HepG2 (cell line): ENCODE measurements around the gene ZFAND2A. TPM values are rescaled to one million over a fixed set of nuclear protein-coding genes. Genes with fewer than 3 reads are reported as not detected.
A peak's percentile ranks its signal among the peaks of the same experiment; 100 is the strongest.

Experiments
- ASH2L ChIP-seq: fragments of 300-600, 200-600 bp; sonication (generic); IDR thresholded peaks from 2 replicates; pipeline ENCODE4 v1.7.0; 2017; ENCODE audit warnings: low read depth, mild to moderate bottlenecking, moderate library complexity, mixed read lengths, low read length; ENCODE audit not compliant: insufficient read length
- ATF1 ChIP-seq: IDR thresholded peaks from 2 replicates; pipeline ENCODE4 v1.6.1; 2016; ENCODE audit warnings: mild to moderate bottlenecking, control low read depth
- CBX2 ChIP-seq, 2 experiments: fragments of 200-600 bp in 1 of 2; sonication (generic); formaldehyde crosslinking in 1 of 2; IDR thresholded peaks; 2 replicates each; pipeline versions ENCODE4 v1.7.0 to v1.8.1; 2018 to 2022; ENCODE audit warnings: low read depth in 2 of 2, low read length in 1 of 2, mild to moderate bottlenecking in 1 of 2, missing genetic modification reagents in 1 of 2
- ELF1 ChIP-seq: sonication (generic); formaldehyde crosslinking; IDR thresholded peaks from 2 replicates; pipeline ENCODE4 v1.4.0; 2020; ENCODE audit warnings: missing genetic modification reagents
- FIP1L1 ChIP-seq: fragments of 200-400 bp; formaldehyde crosslinking; IDR thresholded peaks from 2 replicates; pipeline ENCODE4 v1.6.1; 2018; ENCODE audit warnings: low read depth, mild to moderate bottlenecking, low read length, moderate library complexity, borderline replicate concordance; ENCODE audit not compliant: insufficient read depth
- HIVEP1 ChIP-seq: sonication (generic); formaldehyde crosslinking; IDR thresholded peaks from 2 replicates; pipeline ENCODE4 v1.4.0; 2020; ENCODE audit warnings: mild to moderate bottlenecking, missing genetic modification reagents
- MAF1 ChIP-seq: sonication (generic); formaldehyde crosslinking; IDR thresholded peaks from 2 replicates; pipeline ENCODE4 v1.5.0; 2020; ENCODE audit warnings: missing genetic modification reagents, borderline replicate concordance
- MED1 ChIP-seq: sonication (generic); formaldehyde crosslinking; IDR thresholded peaks from 2 replicates; pipeline ENCODE4 v1.4.0; 2020; ENCODE audit warnings: missing genetic modification reagents
- MIER3 ChIP-seq: IDR thresholded peaks from 2 replicates; pipeline ENCODE4 v1.6.1; 2016; ENCODE audit warnings: missing compliant biosample characterization, borderline replicate concordance
- NFYB ChIP-seq: sonication (generic); formaldehyde crosslinking; IDR thresholded peaks from 2 replicates; pipeline ENCODE4 v1.4.0; 2020; ENCODE audit warnings: missing genetic modification reagents
- NR2F6 ChIP-seq, 2 experiments: IDR thresholded peaks; 2 replicates each; pipeline ENCODE4 v1.6.1; 2016; ENCODE audit warnings: antibody characterized with exemption in 1 of 2, mild to moderate bottlenecking in 1 of 2
- PHB2 ChIP-seq: fragments of 450-650 bp; IDR thresholded peaks from 2 replicates; pipeline ENCODE4 v1.6.1; 2018; ENCODE audit not compliant: partially characterized antibody
- SAP130 ChIP-seq: IDR thresholded peaks from 2 replicates; pipeline ENCODE4 v1.6.1; 2016; ENCODE audit warnings: low read depth
- SATB2 ChIP-seq: sonication (generic); formaldehyde crosslinking; IDR thresholded peaks from 2 replicates; pipeline ENCODE4 v1.5.0; 2020; ENCODE audit warnings: missing genetic modification reagents
- SOX6 ChIP-seq, 2 experiments: fragments of 450-650 bp in 1 of 2; sonication (generic) in 1 of 2; formaldehyde crosslinking in 1 of 2; IDR thresholded peaks; 2 replicates each; pipeline versions ENCODE4 v1.4.0 to v1.6.1; 2017 to 2020; ENCODE audit warnings: antibody characterized with exemption in 1 of 2, mild to moderate bottlenecking in 1 of 2, missing genetic modification reagents in 1 of 2
- TARDBP ChIP-seq: sonication (generic); formaldehyde crosslinking; IDR thresholded peaks from 2 replicates; pipeline ENCODE4 v1.8.0; 2022; ENCODE audit warnings: mild to moderate bottlenecking, missing genetic modification reagents
- TBX2 ChIP-seq: sonication (generic); formaldehyde crosslinking; IDR thresholded peaks from 2 replicates; pipeline ENCODE4 v1.5.0; 2020; ENCODE audit warnings: missing genetic modification reagents, mild to moderate bottlenecking, borderline replicate concordance
- TP53 ChIP-seq: sonication (generic); formaldehyde crosslinking; conservative IDR thresholded peaks from 2 replicates; pipeline ENCODE4 v1.4.0; 2020; ENCODE audit warnings: missing genetic modification reagents
- ZNF138 ChIP-seq: sonication (generic); formaldehyde crosslinking; IDR thresholded peaks from 2 replicates; pipeline ENCODE4 v1.5.0; 2020; ENCODE audit warnings: mild to moderate bottlenecking, low read depth, missing genetic modification reagents
- ZNF274 ChIP-seq: sonication (generic); formaldehyde crosslinking; IDR thresholded peaks from 2 replicates; pipeline ENCODE4 v1.5.1; 2020; ENCODE audit warnings: mild to moderate bottlenecking, missing genetic modification reagents
- ZNF383 ChIP-seq: sonication (generic); formaldehyde crosslinking; IDR thresholded peaks from 2 replicates; pipeline ENCODE4 v1.4.0; 2020; ENCODE audit warnings: missing genetic modification reagents, mild to moderate bottlenecking, borderline replicate concordance
- ZNF558 ChIP-seq: sonication (generic); formaldehyde crosslinking; IDR thresholded peaks from 2 replicates; pipeline ENCODE4 v1.9.0; 2022; ENCODE audit warnings: mild to moderate bottlenecking, missing genetic modification reagents, borderline replicate concordance
- ZNF772 ChIP-seq: sonication (generic); formaldehyde crosslinking; IDR thresholded peaks from 2 replicates; pipeline ENCODE4 v1.5.0; 2020; ENCODE audit warnings: mild to moderate bottlenecking, missing genetic modification reagents
- polyA plus RNA-seq, 8 experiments: library from polyadenylated mRNA; depleted of rRNA in 3 of 8; stranded (reverse) in 7 of 8; unstranded in 1 of 8; fragments of >200 nt; fragmentation: Illumina TruSeq in 4 of 8; extraction: Trizol in 4 of 8; gene quantifications; 2 replicates each; pipeline versions ENCODE4 v1.2.1 to v1.2.3, GENCODE V29; 2011 to 2016; ENCODE audit warnings: low read depth in 4 of 8, missing spikeins in 1 of 8, mixed read lengths in 1 of 8; ENCODE audit not compliant: insufficient read depth in 1 of 8
- total RNA-seq, 5 experiments: library from RNA; depleted of rRNA; stranded (reverse); fragments of >200 nt; fragmentation: Illumina TruSeq; extraction: Trizol; gene quantifications; 2 replicates each; pipeline ENCODE4 v1.2.3, GENCODE V29; 2016; ENCODE audit warnings: low read depth in 1 of 5
- TF ChIP-seq, protein P1 (sequence below): IDR thresholded peaks from 2 replicates; pipeline ENCODE4 v1.6.1; 2012; ENCODE audit warnings: inconsistent platforms
- TF ChIP-seq, protein P2 (sequence below): sonication (generic); formaldehyde crosslinking; IDR thresholded peaks from 2 replicates; pipeline ENCODE4 v1.5.0; 2020; ENCODE audit warnings: missing genetic modification reagents
- TF ChIP-seq, protein P3 (sequence below): sonication (generic); formaldehyde crosslinking; IDR thresholded peaks from 2 replicates; pipeline ENCODE4 v1.8.1; 2023; ENCODE audit warnings: mild to moderate bottlenecking, missing genetic modification reagents

ZFAND2A gene
- total and polyA plus RNA-seq, 2 of the 13 experiments (the other 11 are each of a cell fraction or from before 2014, with no cell fraction given) = 140 to 153 TPM

DNA sequence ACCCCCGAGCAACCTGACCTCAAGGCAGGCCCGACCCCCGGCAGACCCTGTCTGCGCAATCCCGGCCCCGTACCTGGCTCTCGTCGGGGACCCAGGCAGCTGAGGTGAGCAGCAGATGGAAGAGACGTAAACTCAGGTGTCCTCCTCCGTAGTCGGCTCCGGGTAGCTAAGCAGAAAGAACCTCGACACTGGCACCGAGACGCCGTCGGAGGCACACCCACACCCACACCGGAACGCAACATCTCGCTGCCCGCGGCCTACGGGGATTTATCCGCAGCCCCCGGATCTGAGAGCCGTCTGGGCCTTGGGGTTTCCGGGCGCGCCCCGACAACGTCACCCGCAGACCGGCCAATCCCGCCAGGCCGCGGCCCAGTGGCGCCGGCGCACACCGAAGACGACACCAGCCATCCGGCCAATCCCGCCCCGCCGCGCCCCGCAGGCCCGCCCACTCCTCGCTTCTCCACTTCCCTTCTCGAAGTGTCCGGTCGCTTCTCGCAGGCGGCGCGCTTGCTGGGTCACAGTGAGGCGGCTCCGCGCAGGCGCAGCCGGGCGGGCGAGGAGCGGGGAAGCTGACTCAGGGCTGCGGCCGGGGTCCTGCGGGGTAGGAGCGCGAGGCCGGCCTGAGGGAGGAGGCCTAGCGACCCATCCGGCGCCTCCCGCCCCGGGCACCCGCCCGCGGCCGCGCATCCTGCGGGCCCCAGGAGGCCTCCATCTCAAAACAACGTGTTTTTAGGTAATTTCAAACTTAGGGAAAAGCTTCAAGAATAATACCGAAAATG, at the start of gene ZFAND2A (continued):
- TF ChIP-seq, protein P1, sequence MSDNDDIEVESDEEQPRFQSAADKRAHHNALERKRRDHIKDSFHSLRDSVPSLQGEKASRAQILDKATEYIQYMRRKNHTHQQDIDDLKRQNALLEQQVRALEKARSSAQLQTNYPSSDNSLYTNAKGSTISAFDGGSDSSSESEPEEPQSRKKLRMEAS = peak; percentile 47; the same call in 1 of the 2 replicates
- TF ChIP-seq NR2F6 (IDR thresholded peaks at IDR 0.05) (no peak), NR2F6 (CRISPR knock-in tag; IDR thresholded peaks at IDR 0.05) (0 out of 2 replicates have a peak, but pooled peaks have one; percentile 19), TP53 (CRISPR knock-in tag) (no peak), SAP130 (peak; percentile 88), FIP1L1 (no peak), ATF1 (CRISPR knock-in tag) (peak; percentile 95), CBX2 (IDR thresholded peaks at IDR 0.05; ENCODE audit: low read depth, low read length) (no peak), CBX2 (CRISPR knock-in tag; IDR thresholded peaks at IDR 0.05; ENCODE audit: low read depth) (no peak), ZNF558 (peak; percentile 70; the same call in 1 of the 2 replicates), ZNF383 (CRISPR knock-in tag) (no peak), MAF1 (CRISPR knock-in tag) (0 out of 2 replicates have a peak, but pooled peaks have one; percentile 27), HIVEP1 (CRISPR knock-in tag) (peak; percentile 47; the same call in 1 of the 2 replicates), ASH2L (peak; percentile 61), PHB2 (no peak), ZNF274 (CRISPR knock-in tag) (peak; percentile 84), MED1 (peak; percentile 45; the same call in 1 of the 2 replicates), ZNF138 (peak; percentile 4; the same call in 1 of the 2 replicates), MIER3 (CRISPR knock-in tag) (peak; percentile 59; the same call in 1 of the 2 replicates), ZNF772 (CRISPR knock-in tag) (0 out of 2 replicates have a peak, but pooled peaks have one; percentile 19), SOX6 (IDR thresholded peaks at IDR 0.05) (no peak), SOX6 (CRISPR knock-in tag; IDR thresholded peaks at IDR 0.05) (peak; percentile 39; the same call in 1 of the 2 replicates), TBX2 (peak; percentile 72), TARDBP (CRISPR knock-in tag) (peak; percentile 58), ELF1 (CRISPR knock-in tag) (peak; percentile 86), NFYB (CRISPR knock-in tag) (peak; percentile 98), SATB2 (CRISPR knock-in tag) (no peak; the same call in 1 of the 2 replicates)
- TF ChIP-seq, protein P2, sequence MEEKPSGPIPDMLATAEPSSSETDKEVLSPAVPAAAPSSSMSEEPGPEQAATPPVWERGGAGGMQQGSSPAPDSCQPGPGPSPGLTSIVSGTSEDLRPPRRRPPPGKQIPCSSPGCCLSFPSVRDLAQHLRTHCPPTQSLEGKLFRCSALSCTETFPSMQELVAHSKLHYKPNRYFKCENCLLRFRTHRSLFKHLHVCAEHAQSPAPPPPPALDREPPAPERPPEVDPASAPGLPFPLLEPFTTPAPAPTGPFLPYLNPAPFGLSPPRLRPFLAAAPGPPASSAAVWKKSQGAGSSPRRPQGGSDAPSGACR (CRISPR knock-in tag) = 0 out of 2 replicates have a peak, but pooled peaks have one; percentile 3
- TF ChIP-seq, protein P3, sequence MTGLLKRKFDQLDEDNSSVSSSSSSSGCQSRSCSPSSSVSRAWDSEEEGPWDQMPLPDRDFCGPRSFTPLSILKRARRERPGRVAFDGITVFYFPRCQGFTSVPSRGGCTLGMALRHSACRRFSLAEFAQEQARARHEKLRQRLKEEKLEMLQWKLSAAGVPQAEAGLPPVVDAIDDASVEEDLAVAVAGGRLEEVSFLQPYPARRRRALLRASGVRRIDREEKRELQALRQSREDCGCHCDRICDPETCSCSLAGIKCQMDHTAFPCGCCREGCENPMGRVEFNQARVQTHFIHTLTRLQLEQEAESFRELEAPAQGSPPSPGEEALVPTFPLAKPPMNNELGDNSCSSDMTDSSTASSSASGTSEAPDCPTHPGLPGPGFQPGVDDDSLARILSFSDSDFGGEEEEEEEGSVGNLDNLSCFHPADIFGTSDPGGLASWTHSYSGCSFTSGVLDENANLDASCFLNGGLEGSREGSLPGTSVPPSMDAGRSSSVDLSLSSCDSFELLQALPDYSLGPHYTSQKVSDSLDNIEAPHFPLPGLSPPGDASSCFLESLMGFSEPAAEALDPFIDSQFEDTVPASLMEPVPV = no peak
